SK-N-SH (cell line): ENCODE results near the gene AOAH. TPM values are rescaled to one million over a fixed set of nuclear protein-coding genes. Genes with fewer than 3 reads are reported as not detected.

Experiments
- CTCF ChIA-PET: fragments of 300-600, 350-600 bp; formaldehyde crosslinking; extraction: SDS; loops from one replicate; lab custom pipeline; 2021; lab: Yijun Ruan, JAX
- POLR2A ChIA-PET: fragments of 350-600 bp; sonication (Branson Sonifier 250); formaldehyde crosslinking; extraction: SDS; loops from one replicate; lab custom pipeline; 2020; ENCODE audit warnings: antibody characterized with exemption, inconsistent platforms; lab: Yijun Ruan, JAX
- DNase-seq: peaks from one replicate; pipeline ENCODE4 v3.0.0; 2012
- H2AFZ ChIP-seq: fragments of 200-600 bp; sonication (generic); 2 replicates; pipeline ENCODE4 v1.8.1; 2016; ENCODE audit warnings: antibody characterized with exemption, mild to moderate bottlenecking, low read depth
- H3F3A ChIP-seq: fragments of 200-600 bp; sonication (generic); replicated peaks from 2 replicates; pipeline ENCODE3; 2016; ENCODE audit warnings: antibody characterized with exemption, mild to moderate bottlenecking; ENCODE audit not compliant: insufficient read depth
- H3K27ac ChIP-seq, 2 experiments: fragments of 200-500 bp in 1 of 2; fragments of 200-600 bp in 1 of 2; sonication (Bioruptor generic) in 1 of 2; sonication (generic), shearing (Covaris generic) in 1 of 2; 2 replicates each; pipeline versions ENCODE4 v1.5.1 to v1.6.1; 2014 to 2016; ENCODE audit warnings: low read depth in 2 of 2, inconsistent platforms in 1 of 2, low read length in 1 of 2, mild to moderate bottlenecking in 1 of 2, mixed read lengths in 1 of 2
- H3K27me3 ChIP-seq: fragments of 200-600 bp; sonication (generic), shearing (Covaris generic); 2 replicates; pipeline ENCODE4 v1.6.1; 2016; ENCODE audit warnings: mixed run types; ENCODE audit not compliant: insufficient read depth
- H3K36me3 ChIP-seq, 2 experiments: fragments of 200-500 bp in 1 of 2; fragments of 200-600 bp in 1 of 2; sonication (Bioruptor generic) in 1 of 2; sonication (generic) in 1 of 2; replicated peaks in 1 of 2; 2 replicates each; pipeline versions ENCODE3 to v1.5.1; 2014 to 2016; ENCODE audit warnings: low read length in 1 of 2, mild to moderate bottlenecking in 1 of 2; ENCODE audit not compliant: insufficient read depth in 2 of 2, control insufficient read depth in 1 of 2
- H3K4me1 ChIP-seq, 2 experiments: fragments of 200-500 bp in 1 of 2; fragments of 200-600 bp in 1 of 2; sonication (Bioruptor generic) in 1 of 2; sonication (generic), shearing (Covaris generic) in 1 of 2; 2 replicates each; pipeline versions ENCODE4 v1.5.1 to v1.6.1; 2014 to 2016; ENCODE audit warnings: low read depth in 1 of 2, low read length in 1 of 2, mixed run types in 1 of 2; ENCODE audit not compliant: insufficient read depth in 2 of 2, control insufficient read depth in 1 of 2
- H3K4me2 ChIP-seq: fragments of 200-600 bp; sonication (generic), shearing (Covaris generic); 2 replicates; pipeline ENCODE4 v1.6.1; 2017; ENCODE audit warnings: mixed run types
- H3K4me3 ChIP-seq, 2 experiments: fragments of 200-500 bp in 1 of 2; fragments of 200-600 bp in 1 of 2; sonication (Bioruptor generic) in 1 of 2; sonication (generic), shearing (Covaris generic) in 1 of 2; 2 replicates each; pipeline versions ENCODE4 v1.5.1 to v1.8.1; 2014 to 2016; ENCODE audit warnings: low read depth in 2 of 2, inconsistent platforms in 1 of 2, low read length in 1 of 2, mild to moderate bottlenecking in 1 of 2, mixed read lengths in 1 of 2, moderate library complexity in 1 of 2
- H3K79me2 ChIP-seq: fragments of 200-600 bp; sonication (generic); 2 replicates; pipeline ENCODE4 v1.8.1; 2017; ENCODE audit warnings: mild to moderate bottlenecking; ENCODE audit not compliant: insufficient read depth
- H3K9ac ChIP-seq: fragments of 200-600 bp; sonication (generic); 2 replicates; pipeline ENCODE4 v1.6.1; 2017; ENCODE audit warnings: mixed run types
- H3K9me2 ChIP-seq: fragments of 200-600 bp; sonication (generic); 2 replicates; pipeline ENCODE4 v1.6.1; 2017; ENCODE audit warnings: mixed run types
- H3K9me3 ChIP-seq: fragments of 200-600 bp; sonication (generic); 2 replicates; pipeline ENCODE4 v1.6.1; 2017; ENCODE audit warnings: mixed run types, mild to moderate bottlenecking, moderate library complexity
- H4K20me1 ChIP-seq: fragments of 200-600 bp; sonication (generic); 2 replicates; pipeline ENCODE4 v1.6.1; 2017; ENCODE audit warnings: mild to moderate bottlenecking, mixed run types; ENCODE audit not compliant: insufficient read depth
- CTCF ChIP-seq: fragments of 200-600 bp; sonication (generic); IDR thresholded peaks from 2 replicates; pipeline ENCODE4 v1.6.1; 2017; ENCODE audit warnings: antibody characterized with exemption, mild to moderate bottlenecking, moderate library complexity
- FOXM1 ChIP-seq: IDR thresholded peaks from 2 replicates; pipeline ENCODE4 v1.4.0; 2012; ENCODE audit warnings: low read depth, mild to moderate bottlenecking
- GATA2 ChIP-seq: sonication (generic); formaldehyde crosslinking; IDR thresholded peaks from 2 replicates; pipeline ENCODE4 v1.5.0; 2020; ENCODE audit warnings: mild to moderate bottlenecking, missing genetic modification reagents
- JUND ChIP-seq: IDR thresholded peaks from 2 replicates; pipeline ENCODE4 v1.4.0; 2012
- MEF2A ChIP-seq: IDR thresholded peaks from 2 replicates; pipeline ENCODE4 v1.4.0; 2012; ENCODE audit warnings: low read depth, borderline replicate concordance
- NFIC ChIP-seq: IDR thresholded peaks from 2 replicates; pipeline ENCODE4 v1.4.0; 2012; ENCODE audit warnings: borderline replicate concordance
- NRF1 ChIP-seq: IDR thresholded peaks from 2 replicates; pipeline ENCODE4 v1.6.1; 2012; ENCODE audit warnings: low read depth, mild to moderate bottlenecking, low read length
- PBX3 ChIP-seq: IDR thresholded peaks from 2 replicates; pipeline ENCODE4; 2012
- POLR2AphosphoS5 ChIP-seq: IDR thresholded peaks from 2 replicates; pipeline ENCODE4 v1.6.1; 2012; ENCODE audit warnings: low read depth, low read length
- REST ChIP-seq: IDR thresholded peaks from 2 replicates; pipeline ENCODE4 v1.6.1; 2012; ENCODE audit warnings: mild to moderate bottlenecking, low read depth, low read length, moderate library complexity
- SIN3A ChIP-seq: IDR thresholded peaks from 2 replicates; pipeline ENCODE4 v1.6.1; 2012; ENCODE audit warnings: low read depth, mild to moderate bottlenecking, low read length, moderate library complexity, borderline replicate concordance
- SMC3 ChIP-seq: IDR thresholded peaks from 2 replicates; pipeline ENCODE4 v1.6.1; 2012; ENCODE audit warnings: low read depth, low read length, improper control_type of control experiment
- TAF1 ChIP-seq: IDR thresholded peaks from 2 replicates; pipeline ENCODE4 v1.6.1; 2012; ENCODE audit warnings: low read depth, mild to moderate bottlenecking, low read length, moderate library complexity, borderline replicate concordance
- TEAD4 ChIP-seq: IDR thresholded peaks from 2 replicates; pipeline ENCODE4 v1.4.0; 2012; ENCODE audit warnings: mild to moderate bottlenecking, borderline replicate concordance; ENCODE audit not compliant: insufficient read depth
- WGBS: methylation state at CpG from one replicate; pipeline ENCODE4 v1.1.6; 2017; ENCODE audit warnings: low lambda C conversion rate; 5-methylcytosine and 5-hydroxymethylcytosine counted together
- polyA plus RNA-seq, 3 experiments: library from polyadenylated mRNA; depleted of rRNA; stranded (reverse); fragments of >200 nt; gene quantifications; 2 replicates each; pipeline ENCODE4 v1.2.3, GENCODE V29; 2012
- TF ChIP-seq, protein P1 (sequence below): IDR thresholded peaks from 2 replicates; pipeline ENCODE4 v1.4.0; 2012; ENCODE audit warnings: low read depth
- TF ChIP-seq, protein P2 (sequence below): IDR thresholded peaks from 2 replicates; pipeline ENCODE4 v1.4.0; 2012; ENCODE audit warnings: low read depth, borderline replicate concordance
- TF ChIP-seq, protein P3 (sequence below): fragments of 150-350 bp; IDR thresholded peaks from 2 replicates; pipeline ENCODE4 v1.6.1; 2017; ENCODE audit warnings: antibody characterized with exemption, low read length, low read depth, borderline replicate concordance

Gene AOAH
- polyA plus RNA-seq, 1 of the 3 experiments (the other 2 are of a cell fraction) = not detected

- no peaks in the 10 kb centered on the region for H4K20me1 ChIP-seq
- no peak overlapping the region for H3K4me2 ChIP-seq
- no peak overlapping the region for H3K27ac ChIP-seq
- no peak overlapping the region for H2AFZ ChIP-seq
- H3F3A ChIP-seq = no peaks in the 10 kb centered on the region
- WGBS = 59% methylated on average over 10 of the region's 10 CpGs
- no peaks in the 10 kb centered on the region for H3K9me3 ChIP-seq
- no peak overlapping the region for H3K9ac ChIP-seq
- no peak for DNase-seq
- H3K9me2 ChIP-seq = no peaks in the 10 kb centered on the region
- TF ChIP-seq TAF1 (no peak), REST (no peak), CTCF (no peak), NFIC (no peak), SMC3 (no peak), FOXM1 (no peak), NRF1 (no peak), MEF2A (no peak), SIN3A (no peak), POLR2AphosphoS5 (no peak), PBX3 (no peak), TEAD4 (no peak), GATA2 (CRISPR knock-in tag) (no peak), JUND (no peak)
- TF ChIP-seq, protein P1, sequence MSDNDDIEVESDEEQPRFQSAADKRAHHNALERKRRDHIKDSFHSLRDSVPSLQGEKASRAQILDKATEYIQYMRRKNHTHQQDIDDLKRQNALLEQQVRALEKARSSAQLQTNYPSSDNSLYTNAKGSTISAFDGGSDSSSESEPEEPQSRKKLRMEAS = no peak
- TF ChIP-seq, protein P2, sequence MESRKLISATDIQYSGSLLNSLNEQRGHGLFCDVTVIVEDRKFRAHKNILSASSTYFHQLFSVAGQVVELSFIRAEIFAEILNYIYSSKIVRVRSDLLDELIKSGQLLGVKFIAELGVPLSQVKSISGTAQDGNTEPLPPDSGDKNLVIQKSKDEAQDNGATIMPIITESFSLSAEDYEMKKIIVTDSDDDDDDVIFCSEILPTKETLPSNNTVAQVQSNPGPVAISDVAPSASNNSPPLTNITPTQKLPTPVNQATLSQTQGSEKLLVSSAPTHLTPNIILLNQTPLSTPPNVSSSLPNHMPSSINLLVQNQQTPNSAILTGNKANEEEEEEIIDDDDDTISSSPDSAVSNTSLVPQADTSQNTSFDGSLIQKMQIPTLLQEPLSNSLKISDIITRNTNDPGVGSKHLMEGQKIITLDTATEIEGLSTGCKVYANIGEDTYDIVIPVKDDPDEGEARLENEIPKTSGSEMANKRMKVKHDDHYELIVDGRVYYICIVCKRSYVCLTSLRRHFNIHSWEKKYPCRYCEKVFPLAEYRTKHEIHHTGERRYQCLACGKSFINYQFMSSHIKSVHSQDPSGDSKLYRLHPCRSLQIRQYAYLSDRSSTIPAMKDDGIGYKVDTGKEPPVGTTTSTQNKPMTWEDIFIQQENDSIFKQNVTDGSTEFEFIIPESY = no peak
- TF ChIP-seq, protein P3, sequence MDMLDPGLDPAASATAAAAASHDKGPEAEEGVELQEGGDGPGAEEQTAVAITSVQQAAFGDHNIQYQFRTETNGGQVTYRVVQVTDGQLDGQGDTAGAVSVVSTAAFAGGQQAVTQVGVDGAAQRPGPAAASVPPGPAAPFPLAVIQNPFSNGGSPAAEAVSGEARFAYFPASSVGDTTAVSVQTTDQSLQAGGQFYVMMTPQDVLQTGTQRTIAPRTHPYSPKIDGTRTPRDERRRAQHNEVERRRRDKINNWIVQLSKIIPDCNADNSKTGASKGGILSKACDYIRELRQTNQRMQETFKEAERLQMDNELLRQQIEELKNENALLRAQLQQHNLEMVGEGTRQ = no peak
- CTCF ChIA-PET = interaction anchor here (0.6 to 1.9 kb wide), 10 partner anchors 9 to 438 kb away, joined by 3 to 5 read pairs (median 3); no protein-coding TSS in a partner anchor
- H3K4me1 ChIP-seq = peaks cover 0 to 2% of the 10 kb centered on the region in 2 experiments; a peak in 1 of 4 replicates
- H3K79me2 ChIP-seq = no peaks in the 10 kb centered on the region
- POLR2A ChIA-PET = no interaction called here
- H3K4me3 ChIP-seq = no peak overlapping the region
- H3K27me3 ChIP-seq = no peaks in the 10 kb centered on the region
- H3K36me3 ChIP-seq = no peaks in the 10 kb centered on the region
These were observed 39.0 kb upstream of the AOAH start for GRCh38 chr7:36763132-36763816.
